Right ventricle myocardium inferior (tissue), 1 donor: ENCODE results near the gene TMEM129. TPM values are rescaled to one million over a fixed set of nuclear protein-coding genes. Genes with fewer than 3 reads are reported as not detected.

Experiments used
- ATAC-seq: fragments of 200-7000 bp; cut with Tn5 transposase; one replicate; pipeline ENCODE4 v1.9.1; 2020; ENCODE audit warnings: mild to moderate bottlenecking, moderate library complexity
- DNase-seq: peaks from one replicate; pipeline ENCODE4 v3.0.0; 2021; ENCODE audit errors: missing footprints
- intact Hi-C: fragments of 100-400 bp; cut with DNase I; formaldehyde crosslinking; loops from one replicate; pipeline ENCODE4 v1.11.0; 2022
- total RNA-seq: library from RNA; stranded (reverse); fragmentation: NEBNext Ultra II Directional; extraction: Animal tissue kit (Norgen Biotek cat#: 25700); gene quantifications from one replicate; pipeline ENCODE4 v1.2.1, GENCODE V29; 2021
- donor health status: DM: no; HTN: yes; CAD: no; lungs with severe emphysema.

The TMEM129 gene
- total RNA-seq, 1 donor from 2014 or later = 26.3 TPM

GRCh38 chr4:1759170-1759817 lies 38.2 kb upstream of the TMEM129 start:
- intact Hi-C loops = no loop called here
- ATAC-seq (no peak), DNase-seq (no peak)

GRCh38 chr4:1758306-1759121 lies 37.4 kb upstream of the TMEM129 start:
- no peak for DNase-seq
- ATAC-seq = no peak
- intact Hi-C loops = no loop called here

- ATAC-seq = no peak
- DNase-seq = no peak
- intact Hi-C loops = no loop called here
These were observed 36.7 kb upstream of the TMEM129 start for GRCh38 chr4:1757836-1758235.

GRCh38 chr4:1756893-1757779 lies 36.0 kb upstream of the TMEM129 start:
- intact Hi-C loops = no loop called here
- ATAC-seq (no peak), DNase-seq (no peak)

GRCh38 chr4:1756079-1756478 lies 35.0 kb upstream of the TMEM129 start:
- intact Hi-C loops = no loop called here
- ATAC-seq (no peak), DNase-seq (no peak)

GRCh38 chr4:1755297-1755696 lies 34.2 kb upstream of the TMEM129 start:
- intact Hi-C loops = no loop called here
- no peak for ATAC-seq
- no peak for DNase-seq

- no peak for DNase-seq
- ATAC-seq = no peak
- intact Hi-C loops = no loop called here
These were observed 33.2 kb upstream of the TMEM129 start for GRCh38 chr4:1754336-1754735.

GRCh38 chr4:1753697-1754311 lies 32.7 kb upstream of the TMEM129 start:
- intact Hi-C loops = no loop called here
- DNase-seq (no peak), ATAC-seq (no peak)

GRCh38 chr4:1753294-1753696 lies 32.2 kb upstream of the TMEM129 start:
- DNase-seq (no peak), ATAC-seq (no peak)
- intact Hi-C loops = no loop called here

- DNase-seq (no peak), ATAC-seq (no peak)
- intact Hi-C loops = no loop called here
These were observed 31.3 kb upstream of the TMEM129 start for GRCh38 chr4:1752284-1753041.

- intact Hi-C loops = no loop called here
- no peak for DNase-seq
- ATAC-seq = no peak
These were observed 30.8 kb upstream of the TMEM129 start for GRCh38 chr4:1751919-1752283.

- intact Hi-C loops = no loop called here
- DNase-seq = no peak
These were observed 30.2 kb upstream of the TMEM129 start for GRCh38 chr4:1751155-1751918.

GRCh38 chr4:1750381-1751154 lies 29.4 kb upstream of the TMEM129 start:
- intact Hi-C loops = no loop called here
- no peak for ATAC-seq
- DNase-seq = no peak

More at GRCh38 chr4:1751155-1751918, 30.2 kb upstream of the TMEM129 start:
- ATAC-seq = no peak

GRCh38 chr4:1749826-1750225 lies 28.7 kb upstream of the TMEM129 start:
- intact Hi-C loops = no loop called here
- no peak for DNase-seq
- no peak for ATAC-seq

- ATAC-seq (no peak), DNase-seq (no peak)
- intact Hi-C loops = no loop called here
These were observed 28.2 kb upstream of the TMEM129 start for GRCh38 chr4:1749370-1749769.

GRCh38 chr4:1748465-1748995 lies 27.4 kb upstream of the TMEM129 start:
- DNase-seq (peak; percentile 83), ATAC-seq (no peak)
- intact Hi-C loops = no loop called here

GRCh38 chr4:1747603-1747967 lies 26.5 kb upstream of the TMEM129 start:
- no peak for DNase-seq
- no peak for ATAC-seq
- intact Hi-C loops = loop anchor here (2.0 kb wide), 1 partner anchor 151 kb away; no protein-coding TSS in a partner anchor
